SK-N-MC (cell line): Measurements from ENCODE around the gene SPATA18.

Experiments
- DNase-seq: peaks from one replicate; pipeline ENCODE4 v3.0.0-alpha.2; 2011; ENCODE audit warnings: low read depth, low spot score
- H3K27ac ChIP-seq: fragments of 200-600 bp; sonication (generic); 2 replicates; pipeline ENCODE4 v1.5.1; 2016; ENCODE audit warnings: mixed run types
- H3K36me3 ChIP-seq: fragments of 200-600 bp; sonication (generic); 2 replicates; pipeline ENCODE4 v1.6.1; 2017; ENCODE audit warnings: antibody characterized with exemption, low read length, mixed read lengths; ENCODE audit not compliant: insufficient read depth
- H3K4me3 ChIP-seq: fragments of 200-600 bp; sonication (generic); 2 replicates; pipeline ENCODE4 v1.5.1; 2016
- H3K9ac ChIP-seq: fragments of 200-600 bp; sonication (generic); 2 replicates; pipeline ENCODE4 v1.8.0; 2017; ENCODE audit warnings: mixed run types, mixed read lengths; ENCODE audit not compliant: insufficient read length
- H3K9me3 ChIP-seq: fragments of 200-600 bp; sonication (generic); 2 replicates; pipeline ENCODE4 v1.6.1; 2017; ENCODE audit warnings: low read depth, mild to moderate bottlenecking, antibody characterized with exemption, low read length, moderate library complexity, mixed read lengths
- EZH2 ChIP-seq: fragments of 200-600 bp; sonication (generic); IDR thresholded peaks from one replicate; pipeline ENCODE4 v1.6.1; 2017; ENCODE audit warnings: antibody characterized with exemption
- FOXP2 ChIP-seq: optimal IDR thresholded peaks from 2 replicates; pipeline ENCODE3; 2011; ENCODE audit warnings: mild to moderate bottlenecking, moderate library complexity; ENCODE audit not compliant: insufficient read depth; ENCODE audit errors: extremely low read length, control extremely low read depth
- POLR2AphosphoS5 ChIP-seq: IDR thresholded peaks from 2 replicates; pipeline ENCODE4 v1.6.1; 2012; ENCODE audit warnings: mild to moderate bottlenecking, low read depth, low read length, borderline replicate concordance

SPATA18 gene

GRCh38 chr4:52051213-52051614, at the start of gene SPATA18:
SPATA18 (plus strand) TSS chr4:52051304; CDS start chr4:52051705, 401 bp downstream.
- no peak for DNase-seq
- H3K9ac ChIP-seq: no peak within 1 kb of the TSS
- no peaks in the 10 kb centered on the region for H3K36me3 ChIP-seq
- no peak within 1 kb of the TSS for H3K27ac ChIP-seq
- no peak within 1 kb of the TSS for H3K4me3 ChIP-seq
- no peaks in the 10 kb centered on the region for H3K9me3 ChIP-seq
- TF ChIP-seq FOXP2 (no peak), EZH2 (peak; percentile 14)

GRCh38 chr4:52001616-52002015, 49.5 kb upstream of the SPATA18 start:
- Histone ChIP-seq H3K9me3 (no peaks in the 10 kb centered on the region), H3K27ac (no peak overlapping the region), H3K36me3 (no peaks in the 10 kb centered on the region), H3K9ac (no peak overlapping the region), H3K4me3 (no peak overlapping the region)
- DNase-seq: no peak
- TF ChIP-seq POLR2AphosphoS5 (no peak), FOXP2 (no peak), EZH2 (no peak)

- H3K27ac ChIP-seq: no peak overlapping the region
- H3K9ac ChIP-seq: no peak overlapping the region
- no peaks in the 10 kb centered on the region for H3K9me3 ChIP-seq
- no peak for DNase-seq
- H3K36me3 ChIP-seq: no peaks in the 10 kb centered on the region
- TF ChIP-seq FOXP2 (no peak), POLR2AphosphoS5 (no peak), EZH2 (no peak)
- H3K4me3 ChIP-seq: no peak overlapping the region
Observed at GRCh38 chr4:52004414-52004813, 46.7 kb upstream of the SPATA18 start.

- Histone ChIP-seq H3K9me3 (no peaks in the 10 kb centered on the region), H3K27ac (no peak overlapping the region), H3K9ac (no peak overlapping the region), H3K36me3 (no peaks in the 10 kb centered on the region), H3K4me3 (no peak overlapping the region)
- TF ChIP-seq POLR2AphosphoS5 (no peak), FOXP2 (no peak), EZH2 (no peak)
- no peak for DNase-seq
Observed at GRCh38 chr4:52005604-52006273, 45.4 kb upstream of the SPATA18 start.

GRCh38 chr4:52006887-52007286, 44.2 kb upstream of the SPATA18 start:
- Histone ChIP-seq H3K36me3 (no peaks in the 10 kb centered on the region), H3K4me3 (no peak overlapping the region), H3K27ac (no peak overlapping the region), H3K9me3 (no peaks in the 10 kb centered on the region), H3K9ac (no peak overlapping the region)
- DNase-seq: no peak
- TF ChIP-seq POLR2AphosphoS5: no peak
- TF ChIP-seq EZH2: no peak
- TF ChIP-seq FOXP2: no peak

GRCh38 chr4:52010986-52011385, 40.1 kb upstream of the SPATA18 start:
- Histone ChIP-seq H3K9ac (no peak overlapping the region), H3K36me3 (no peaks in the 10 kb centered on the region), H3K9me3 (no peaks in the 10 kb centered on the region), H3K4me3 (no peak overlapping the region), H3K27ac (no peak overlapping the region)
- TF ChIP-seq EZH2 (no peak), FOXP2 (no peak), POLR2AphosphoS5 (no peak)
- no peak for DNase-seq

GRCh38 chr4:52012651-52013050, 38.5 kb upstream of the SPATA18 start:
- Histone ChIP-seq H3K9ac (no peak overlapping the region), H3K9me3 (no peaks in the 10 kb centered on the region), H3K4me3 (no peak overlapping the region), H3K36me3 (no peaks in the 10 kb centered on the region), H3K27ac (no peak overlapping the region)
- TF ChIP-seq EZH2 (no peak), POLR2AphosphoS5 (no peak), FOXP2 (no peak)
- no peak for DNase-seq

GRCh38 chr4:52014903-52015302, 36.2 kb upstream of the SPATA18 start:
- H3K9me3 ChIP-seq: no peaks in the 10 kb centered on the region
- H3K36me3 ChIP-seq: no peaks in the 10 kb centered on the region
- H3K9ac ChIP-seq: peak overlapping the region; percentile 53
- no peak for TF ChIP-seq FOXP2
- no peak for TF ChIP-seq EZH2
- TF ChIP-seq POLR2AphosphoS5: no peak
- H3K4me3 ChIP-seq: no peak overlapping the region
- H3K27ac ChIP-seq: no peak overlapping the region
- no peak for DNase-seq

GRCh38 chr4:52015366-52015765, 35.7 kb upstream of the SPATA18 start:
- no peak for DNase-seq
- H3K27ac ChIP-seq: no peak overlapping the region
- TF ChIP-seq EZH2: no peak
- no peak for TF ChIP-seq FOXP2
- TF ChIP-seq POLR2AphosphoS5: no peak
- H3K9me3 ChIP-seq: no peaks in the 10 kb centered on the region
- no peak overlapping the region for H3K4me3 ChIP-seq
- peak overlapping the region; percentile 53 for H3K9ac ChIP-seq
- H3K36me3 ChIP-seq: no peaks in the 10 kb centered on the region; the same call in 1 of the 2 replicates

- H3K9me3 ChIP-seq: no peaks in the 10 kb centered on the region
- H3K36me3 ChIP-seq: no peaks in the 10 kb centered on the region; the same call in 1 of the 2 replicates
- TF ChIP-seq FOXP2: no peak
- no peak for TF ChIP-seq EZH2
- no peak for TF ChIP-seq POLR2AphosphoS5
- H3K4me3 ChIP-seq: no peak overlapping the region
- DNase-seq: no peak
- no peak overlapping the region for H3K9ac ChIP-seq
- no peak overlapping the region for H3K27ac ChIP-seq
Observed at GRCh38 chr4:52016981-52017380, 34.1 kb upstream of the SPATA18 start.
